ENCODE results near the gene BCL10. TPM values are rescaled to one million over a fixed set of nuclear protein-coding genes. Genes with fewer than 3 reads are reported as not detected.

Gene BCL10
- total and polyA plus RNA-seq, 2 of the 13 experiments (the other 11 are each of a cell fraction or from before 2014, with no cell fraction given) = 3.7 to 14.1 TPM

DNA sequence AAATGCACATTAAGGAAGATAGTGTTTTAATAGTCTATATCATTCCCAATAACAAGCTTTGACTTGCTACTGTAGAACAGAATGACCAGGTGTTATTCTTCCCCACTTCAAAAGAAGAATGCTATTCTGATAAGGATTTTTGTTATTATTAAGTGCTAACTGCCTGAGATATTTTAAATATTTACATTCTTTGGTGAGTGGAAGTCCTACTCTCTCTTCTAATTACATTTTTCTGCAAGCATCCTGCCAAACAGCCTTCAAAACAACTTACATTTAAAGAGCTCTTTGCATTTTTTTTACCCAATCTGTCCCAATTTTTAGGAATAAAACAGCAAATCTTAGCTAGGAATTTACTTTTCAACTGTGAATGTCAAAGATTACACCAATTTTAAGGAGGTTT lies 52.1 kb downstream of the BCL10 start:
- Histone ChIP-seq H2AFZ (ENCODE audit: low read length) (no peak overlapping the region), H3K4me3 (replicated peaks in 1 of 3; ENCODE audit: insufficient read depth in 1 of 3, low read depth in 2 of 3, low read length in 3 of 3) (no peak overlapping the region), H3K79me2 (ENCODE audit: insufficient read depth, low read length) (no peaks in the 10 kb centered on the region), H3K36me3 (replicated peaks in 1 of 2; ENCODE audit: control insufficient read depth in 1 of 2, insufficient read depth in 2 of 2, low read length in 2 of 2) (no peaks in the 10 kb centered on the region), H3K27ac (ENCODE audit: extremely low read length, insufficient read depth, low read length) (no peak overlapping the region), H4K20me1 (ENCODE audit: insufficient read depth, low read length) (no peaks in the 10 kb centered on the region), H3K4me2 (ENCODE audit: low read depth, low read length) (no peak overlapping the region), H3K9ac (ENCODE audit: insufficient read depth, low read depth, low read length) (no peak overlapping the region), H3K9me3 (ENCODE audit: low read length) (no peaks in the 10 kb centered on the region), H3K27me3 (ENCODE audit: control insufficient read depth in 1 of 2, insufficient read depth in 2 of 2, low read length in 2 of 2) (no peaks in the 10 kb centered on the region), H3K4me1 (ENCODE audit: insufficient read depth, low read length) (peaks cover 10% of the 10 kb centered on the region)
- DNase-seq (ENCODE audit: low spot score) = no peak
- in situ Hi-C loops (cut with HindIII; ENCODE audit: extremely low pct_ligation_motif_present, low pct_unique_long_range_greater_than_20kb) (no loop called here), intact Hi-C loops (cut with micrococcal nuclease; ENCODE audit: unreplicated experiment) (no loop called here)
- no TSS peak for BruUV-seq (replicated peaks)
- TF ChIP-seq ZNF382 (CRISPR knock-in tag; IDR thresholded peaks at IDR 0.05; ENCODE audit: borderline replicate concordance) (no peak), ZNF558 (CRISPR knock-in tag; IDR thresholded peaks at IDR 0.05; ENCODE audit: borderline replicate concordance) (no peak), RORA (CRISPR knock-in tag; IDR thresholded peaks at IDR 0.05) (no peak), PHB2 (IDR thresholded peaks at IDR 0.05; ENCODE audit: partially characterized antibody) (no peak), ZNF788 (CRISPR knock-in tag; IDR thresholded peaks at IDR 0.05; ENCODE audit: borderline replicate concordance) (no peak), ZNF775 (CRISPR knock-in tag; IDR thresholded peaks at IDR 0.05; ENCODE audit: borderline replicate concordance) (no peak), SALL1 (CRISPR knock-in tag; IDR thresholded peaks at IDR 0.05) (no peak), CHD2 (IDR thresholded peaks at IDR 0.05; ENCODE audit: low read depth, low read length) (no peak), KMT2A (CRISPR knock-in tag; IDR thresholded peaks at IDR 0.05) (no peak), STAT5B (CRISPR knock-in tag; IDR thresholded peaks at IDR 0.05) (no peak), FOXO1 (CRISPR knock-in tag; IDR thresholded peaks at IDR 0.05) (no peak), TBP (CRISPR knock-in tag; IDR thresholded peaks at IDR 0.05) (no peak)
- TF ChIP-seq, protein P1, sequence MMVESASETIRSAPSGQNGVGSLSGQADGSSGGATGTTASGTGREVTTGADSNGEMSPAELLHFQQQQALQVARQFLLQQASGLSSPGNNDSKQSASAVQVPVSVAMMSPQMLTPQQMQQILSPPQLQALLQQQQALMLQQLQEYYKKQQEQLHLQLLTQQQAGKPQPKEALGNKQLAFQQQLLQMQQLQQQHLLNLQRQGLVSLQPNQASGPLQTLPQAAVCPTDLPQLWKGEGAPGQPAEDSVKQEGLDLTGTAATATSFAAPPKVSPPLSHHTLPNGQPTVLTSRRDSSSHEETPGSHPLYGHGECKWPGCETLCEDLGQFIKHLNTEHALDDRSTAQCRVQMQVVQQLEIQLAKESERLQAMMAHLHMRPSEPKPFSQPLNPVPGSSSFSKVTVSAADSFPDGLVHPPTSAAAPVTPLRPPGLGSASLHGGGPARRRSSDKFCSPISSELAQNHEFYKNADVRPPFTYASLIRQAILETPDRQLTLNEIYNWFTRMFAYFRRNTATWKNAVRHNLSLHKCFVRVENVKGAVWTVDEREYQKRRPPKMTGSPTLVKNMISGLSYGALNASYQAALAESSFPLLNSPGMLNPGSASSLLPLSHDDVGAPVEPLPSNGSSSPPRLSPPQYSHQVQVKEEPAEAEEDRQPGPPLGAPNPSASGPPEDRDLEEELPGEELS (CRISPR knock-in tag; IDR thresholded peaks at IDR 0.05) = no peak
- TF ChIP-seq, protein P2, sequence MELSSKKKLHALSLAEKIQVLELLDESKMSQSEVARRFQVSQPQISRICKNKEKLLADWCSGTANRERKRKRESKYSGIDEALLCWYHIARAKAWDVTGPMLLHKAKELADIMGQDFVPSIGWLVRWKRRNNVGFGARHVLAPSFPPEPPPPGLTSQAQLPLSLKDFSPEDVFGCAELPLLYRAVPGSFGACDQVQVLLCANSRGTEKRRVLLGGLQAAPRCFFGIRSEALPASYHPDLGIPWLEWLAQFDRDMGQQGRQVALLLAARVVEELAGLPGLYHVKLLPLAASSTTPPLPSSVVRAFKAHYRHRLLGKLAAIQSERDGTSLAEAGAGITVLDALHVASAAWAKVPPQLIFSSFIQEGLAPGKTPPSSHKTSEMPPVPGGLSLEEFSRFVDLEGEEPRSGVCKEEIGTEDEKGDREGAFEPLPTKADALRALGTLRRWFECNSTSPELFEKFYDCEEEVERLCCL (CRISPR knock-in tag; IDR thresholded peaks at IDR 0.05; ENCODE audit: borderline replicate concordance) = no peak
- FAIRE-seq = no peak
- ChIA-PET POLR2A (no interaction called here), CTCF (ENCODE audit: low intra/inter-chr PET ratio, low total read pairs) (no interaction called here)
- ATAC-seq = no peak
